ENCODE measurements around the gene ACTR8.

The ACTR8 gene

GRCh38 chr3:53819163-53819868 lies 62.6 kb downstream of the ACTR8 start:
- H3K9me3 ChIP-seq (replicated peaks; ENCODE audit: insufficient read depth, low read length) = no peaks in the 10 kb centered on the region
- DNase-seq = no peak
- H2AFZ ChIP-seq (ENCODE audit: low read length) = no peak overlapping the region
- H3K9ac ChIP-seq (ENCODE audit: low read length) = no peak overlapping the region
- no peaks in the 10 kb centered on the region for H3K27me3 ChIP-seq (replicated peaks; ENCODE audit: insufficient read depth, low read length)
- H3F3A ChIP-seq (ENCODE audit: insufficient read depth, low read length) = no peaks in the 10 kb centered on the region
- H3K36me3 ChIP-seq (replicated peaks; ENCODE audit: insufficient read depth, low read length) = no peaks in the 10 kb centered on the region
- H3K4me3 ChIP-seq (ENCODE audit: low read length) = no peak overlapping the region
- no peaks in the 10 kb centered on the region for H3K4me1 ChIP-seq (ENCODE audit: low read length)
- no peaks in the 10 kb centered on the region for H4K20me1 ChIP-seq (ENCODE audit: insufficient read depth, low read length)
- no peak for TF ChIP-seq EZH2phosphoT487 (IDR thresholded peaks at IDR 0.05; ENCODE audit: low read length)
- TF ChIP-seq, protein P1, sequence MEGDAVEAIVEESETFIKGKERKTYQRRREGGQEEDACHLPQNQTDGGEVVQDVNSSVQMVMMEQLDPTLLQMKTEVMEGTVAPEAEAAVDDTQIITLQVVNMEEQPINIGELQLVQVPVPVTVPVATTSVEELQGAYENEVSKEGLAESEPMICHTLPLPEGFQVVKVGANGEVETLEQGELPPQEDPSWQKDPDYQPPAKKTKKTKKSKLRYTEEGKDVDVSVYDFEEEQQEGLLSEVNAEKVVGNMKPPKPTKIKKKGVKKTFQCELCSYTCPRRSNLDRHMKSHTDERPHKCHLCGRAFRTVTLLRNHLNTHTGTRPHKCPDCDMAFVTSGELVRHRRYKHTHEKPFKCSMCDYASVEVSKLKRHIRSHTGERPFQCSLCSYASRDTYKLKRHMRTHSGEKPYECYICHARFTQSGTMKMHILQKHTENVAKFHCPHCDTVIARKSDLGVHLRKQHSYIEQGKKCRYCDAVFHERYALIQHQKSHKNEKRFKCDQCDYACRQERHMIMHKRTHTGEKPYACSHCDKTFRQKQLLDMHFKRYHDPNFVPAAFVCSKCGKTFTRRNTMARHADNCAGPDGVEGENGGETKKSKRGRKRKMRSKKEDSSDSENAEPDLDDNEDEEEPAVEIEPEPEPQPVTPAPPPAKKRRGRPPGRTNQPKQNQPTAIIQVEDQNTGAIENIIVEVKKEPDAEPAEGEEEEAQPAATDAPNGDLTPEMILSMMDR (IDR thresholded peaks at IDR 0.05; ENCODE audit: low read length) = no peak
- no peak for TF ChIP-seq EZH2 (optimal IDR thresholded peaks at IDR 0.05; ENCODE audit: low read depth, low read length)
- no peak overlapping the region for H3K4me2 ChIP-seq (ENCODE audit: low read depth, low read length)
- H3K79me2 ChIP-seq (ENCODE audit: low read length) = no peaks in the 10 kb centered on the region
- no peaks in the 10 kb centered on the region for H3K9me2 ChIP-seq (replicated peaks; ENCODE audit: insufficient read depth, low read length)
- no peak overlapping the region for H3K27ac ChIP-seq (ENCODE audit: low read length)

DNA sequence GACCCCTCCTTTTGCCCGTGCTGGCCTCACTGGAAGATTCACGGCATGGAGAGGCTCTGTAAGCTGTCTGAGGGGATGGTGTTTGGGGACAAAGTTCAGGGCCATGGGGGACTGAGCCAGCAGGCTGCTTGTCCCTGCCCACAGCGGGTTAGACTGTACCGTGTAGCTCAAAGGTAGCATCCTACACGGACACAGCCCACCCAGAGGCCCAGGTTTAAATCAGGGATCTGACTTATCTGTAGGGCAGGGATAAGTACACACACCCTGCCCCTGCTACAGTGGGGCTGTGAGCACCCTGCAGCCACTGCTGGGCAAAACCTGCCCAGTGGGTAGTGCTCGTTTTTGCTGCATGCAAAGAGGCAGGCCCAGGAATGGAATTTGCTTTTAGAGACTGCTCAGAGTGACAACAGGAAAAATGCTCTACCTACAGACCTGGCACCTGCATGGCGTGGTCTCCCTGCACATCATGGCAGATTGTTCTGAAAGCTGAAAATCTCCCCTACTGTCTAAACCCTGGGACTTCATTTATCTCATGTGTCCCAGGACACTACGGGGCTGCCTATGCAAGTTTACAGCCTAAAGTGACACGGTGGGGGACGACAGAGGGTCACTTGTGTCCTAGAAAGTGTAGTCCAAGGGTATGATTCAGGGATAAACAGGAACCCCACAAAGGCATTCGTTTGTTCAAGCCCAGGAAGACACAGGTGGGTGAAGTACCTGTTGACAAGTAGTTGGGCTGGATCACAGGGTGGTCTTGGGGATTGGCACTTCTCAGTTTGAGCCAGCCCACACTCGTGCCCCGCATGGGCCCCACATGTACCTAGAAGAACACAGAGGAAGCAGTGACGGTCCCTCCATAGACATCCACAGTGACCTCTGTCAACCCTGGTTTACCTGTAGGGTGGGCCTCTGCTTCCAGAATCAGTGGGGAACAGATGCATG lies 63.5 kb downstream of the ACTR8 start:
- no peak overlapping the region for H3K9ac ChIP-seq (ENCODE audit: low read length)

GRCh38 chr3:53817809-53818208 lies 64.1 kb downstream of the ACTR8 start:
- H2AFZ ChIP-seq (ENCODE audit: low read length) = no peak overlapping the region
- no peak overlapping the region for H3K4me3 ChIP-seq (ENCODE audit: low read length)
- H3K4me1 ChIP-seq (ENCODE audit: low read length) = no peaks in the 10 kb centered on the region
- H3K9me3 ChIP-seq (replicated peaks; ENCODE audit: insufficient read depth, low read length) = no peaks in the 10 kb centered on the region
- no peaks in the 10 kb centered on the region for H3F3A ChIP-seq (ENCODE audit: insufficient read depth, low read length)
- H4K20me1 ChIP-seq (ENCODE audit: insufficient read depth, low read length) = no peaks in the 10 kb centered on the region
- no peak overlapping the region for H3K4me2 ChIP-seq (ENCODE audit: low read depth, low read length)
- no peak for DNase-seq
- H3K79me2 ChIP-seq (ENCODE audit: low read length) = no peaks in the 10 kb centered on the region
- TF ChIP-seq, protein P1 (IDR thresholded peaks at IDR 0.05; ENCODE audit: low read length) = no peak
- no peaks in the 10 kb centered on the region for H3K27me3 ChIP-seq (replicated peaks; ENCODE audit: insufficient read depth, low read length)
- no peak overlapping the region for H3K9ac ChIP-seq (ENCODE audit: low read length)
- H3K9me2 ChIP-seq (replicated peaks; ENCODE audit: insufficient read depth, low read length) = no peaks in the 10 kb centered on the region
- no peak overlapping the region for H3K27ac ChIP-seq (ENCODE audit: low read length)
- H3K36me3 ChIP-seq (replicated peaks; ENCODE audit: insufficient read depth, low read length) = no peaks in the 10 kb centered on the region

More for the DNA sequence above, 63.5 kb downstream of the ACTR8 start:
- no peak overlapping the region for H3K4me2 ChIP-seq (ENCODE audit: low read depth, low read length)
- H3K9me3 ChIP-seq (replicated peaks; ENCODE audit: insufficient read depth, low read length) = no peaks in the 10 kb centered on the region
- H3K27ac ChIP-seq (ENCODE audit: low read length) = no peak overlapping the region
- H2AFZ ChIP-seq (ENCODE audit: low read length) = no peak overlapping the region
- H3K4me3 ChIP-seq (ENCODE audit: low read length) = no peak overlapping the region
- no peaks in the 10 kb centered on the region for H3K79me2 ChIP-seq (ENCODE audit: low read length)
- H3F3A ChIP-seq (ENCODE audit: insufficient read depth, low read length) = no peaks in the 10 kb centered on the region
- no peaks in the 10 kb centered on the region for H3K9me2 ChIP-seq (replicated peaks; ENCODE audit: insufficient read depth, low read length)
- H3K36me3 ChIP-seq (replicated peaks; ENCODE audit: insufficient read depth, low read length) = no peaks in the 10 kb centered on the region
- DNase-seq = no peak
- no peaks in the 10 kb centered on the region for H3K27me3 ChIP-seq (replicated peaks; ENCODE audit: insufficient read depth, low read length)
- TF ChIP-seq EZH2 (optimal IDR thresholded peaks at IDR 0.05; ENCODE audit: low read depth, low read length) = no peak
- TF ChIP-seq, protein P1 (IDR thresholded peaks at IDR 0.05; ENCODE audit: low read length) = no peak
- no peak for TF ChIP-seq EZH2phosphoT487 (IDR thresholded peaks at IDR 0.05; ENCODE audit: low read length)
- H3K4me1 ChIP-seq (ENCODE audit: low read length) = no peaks in the 10 kb centered on the region
- H4K20me1 ChIP-seq (ENCODE audit: insufficient read depth, low read length) = no peaks in the 10 kb centered on the region

Data from MM.1S (cell line).